ENCODE results near the gene PSPN. TPM values are rescaled to one million over a fixed set of nuclear protein-coding genes. Genes with fewer than 3 reads are reported as not detected.

The PSPN gene
- total and polyA plus RNA-seq, 11 donors = 0.24 to 1.4 (median 0.86) TPM

DNA sequence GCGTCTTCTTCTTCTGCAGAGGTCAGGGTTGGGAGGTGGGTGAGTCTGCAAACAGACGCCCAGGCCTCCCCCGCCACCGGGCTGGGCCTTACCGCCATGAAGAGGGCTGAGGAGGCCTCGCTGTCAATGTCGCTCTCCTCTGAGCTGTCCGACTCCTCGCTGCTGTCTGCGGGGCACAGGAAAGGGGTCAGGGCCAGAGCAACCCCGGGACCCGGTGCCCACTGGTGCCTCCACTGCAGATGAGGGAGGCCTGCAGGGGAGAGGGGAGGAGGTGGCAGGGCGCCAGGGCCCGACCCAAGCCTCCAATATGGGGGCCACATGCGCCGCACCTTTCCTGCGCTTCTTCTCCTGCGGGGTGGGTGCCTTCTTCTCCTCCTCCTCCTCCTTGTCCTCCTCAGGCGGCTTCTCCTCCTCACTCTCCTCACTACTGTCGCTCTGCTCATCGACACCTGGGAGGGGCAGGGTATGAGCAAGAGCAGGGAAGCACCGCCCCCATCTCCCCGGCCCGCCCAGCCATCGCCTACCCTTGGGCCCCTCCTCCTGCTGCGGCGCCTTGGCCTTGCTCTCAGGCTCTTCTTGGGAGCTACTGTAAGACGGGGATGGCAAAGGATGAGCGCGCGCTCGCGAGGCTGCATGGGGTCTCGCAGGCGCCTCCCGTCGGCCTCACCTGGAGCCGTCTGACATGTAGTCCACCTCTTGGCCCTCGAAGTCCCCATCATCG lies 5.5 kb upstream of the PSPN start:
- Histone ChIP-seq H3K27me3 (no peaks in the 10 kb centered on the region), H3K27ac (no peak overlapping the region), H3K4me1 (peaks cover 0 to 2% (median 0%) of the 10 kb centered on the region in 12 donors), H3K36me3 (peaks cover 3 to 82% (median 70%) of the 10 kb centered on the region in 9 donors), H3K4me3 (no peak overlapping the region), H3K9me3 (peaks cover 0 to 7% (median 0%) of the 10 kb centered on the region in 12 donors)
- intact Hi-C loops (cut with DNase I) = no loop called here
- ATAC-seq (no peak), DNase-seq (no peak)
- WGBS, 4 donors = 96 to 98% (median 97%) methylated on average over 40 of the region's 40 CpGs
- TF ChIP-seq, protein P1, sequence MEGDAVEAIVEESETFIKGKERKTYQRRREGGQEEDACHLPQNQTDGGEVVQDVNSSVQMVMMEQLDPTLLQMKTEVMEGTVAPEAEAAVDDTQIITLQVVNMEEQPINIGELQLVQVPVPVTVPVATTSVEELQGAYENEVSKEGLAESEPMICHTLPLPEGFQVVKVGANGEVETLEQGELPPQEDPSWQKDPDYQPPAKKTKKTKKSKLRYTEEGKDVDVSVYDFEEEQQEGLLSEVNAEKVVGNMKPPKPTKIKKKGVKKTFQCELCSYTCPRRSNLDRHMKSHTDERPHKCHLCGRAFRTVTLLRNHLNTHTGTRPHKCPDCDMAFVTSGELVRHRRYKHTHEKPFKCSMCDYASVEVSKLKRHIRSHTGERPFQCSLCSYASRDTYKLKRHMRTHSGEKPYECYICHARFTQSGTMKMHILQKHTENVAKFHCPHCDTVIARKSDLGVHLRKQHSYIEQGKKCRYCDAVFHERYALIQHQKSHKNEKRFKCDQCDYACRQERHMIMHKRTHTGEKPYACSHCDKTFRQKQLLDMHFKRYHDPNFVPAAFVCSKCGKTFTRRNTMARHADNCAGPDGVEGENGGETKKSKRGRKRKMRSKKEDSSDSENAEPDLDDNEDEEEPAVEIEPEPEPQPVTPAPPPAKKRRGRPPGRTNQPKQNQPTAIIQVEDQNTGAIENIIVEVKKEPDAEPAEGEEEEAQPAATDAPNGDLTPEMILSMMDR (IDR thresholded peaks at IDR 0.05) = no peak
- TF ChIP-seq POLR2A (IDR thresholded peaks at IDR 0.05) = no peak

DNA sequence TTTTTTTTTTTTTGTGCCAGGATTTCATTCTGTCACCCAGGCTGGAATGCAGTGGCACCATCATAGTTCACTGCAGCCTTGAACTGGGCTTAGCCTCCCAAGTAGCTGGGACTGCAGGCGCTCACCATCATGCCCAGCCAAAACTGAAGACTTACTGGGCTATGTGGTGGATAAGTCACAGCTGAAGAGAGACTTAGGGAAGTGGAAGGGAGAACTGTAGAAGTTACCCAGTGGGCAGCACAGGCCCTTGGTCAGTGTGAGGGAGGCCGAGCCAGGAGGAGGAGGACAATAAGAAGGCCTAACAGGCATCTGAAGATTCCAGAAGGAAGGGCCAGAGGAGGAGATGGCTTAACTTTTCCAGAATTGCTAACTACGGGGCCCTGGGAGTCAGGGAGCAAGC lies 4.0 kb upstream of the PSPN start:
- no peak for DNase-seq
- no peak for TF ChIP-seq POLR2A (IDR thresholded peaks at IDR 0.05)
- TF ChIP-seq, protein P1 (IDR thresholded peaks at IDR 0.05) = no peak
- WGBS, 4 donors = 82 to 100% (median 91%) methylated on average over 3 of the region's 3 CpGs
- H3K36me3 ChIP-seq = peaks cover 3 to 71% (median 66%) of the 10 kb centered on the region in 9 donors
- no peak overlapping the region for H3K27ac ChIP-seq
- no peak for ATAC-seq
- intact Hi-C loops (cut with DNase I) = loop anchor here in 2 of 10 donors (10.0 kb wide), 2 partner anchors 365 to 475 kb away; partner anchors contain the start of genes NDUFA11 (in 1 of the 2) and VMAC (in 1 of the 2)
- no peaks in the 10 kb centered on the region for H3K27me3 ChIP-seq
- no peak overlapping the region for H3K4me3 ChIP-seq
- H3K4me1 ChIP-seq = peaks cover 0 to 5% (median 0%) of the 10 kb centered on the region in 12 donors
- H3K9me3 ChIP-seq = peaks cover 0 to 7% (median 0%) of the 10 kb centered on the region in 12 donors

DNA sequence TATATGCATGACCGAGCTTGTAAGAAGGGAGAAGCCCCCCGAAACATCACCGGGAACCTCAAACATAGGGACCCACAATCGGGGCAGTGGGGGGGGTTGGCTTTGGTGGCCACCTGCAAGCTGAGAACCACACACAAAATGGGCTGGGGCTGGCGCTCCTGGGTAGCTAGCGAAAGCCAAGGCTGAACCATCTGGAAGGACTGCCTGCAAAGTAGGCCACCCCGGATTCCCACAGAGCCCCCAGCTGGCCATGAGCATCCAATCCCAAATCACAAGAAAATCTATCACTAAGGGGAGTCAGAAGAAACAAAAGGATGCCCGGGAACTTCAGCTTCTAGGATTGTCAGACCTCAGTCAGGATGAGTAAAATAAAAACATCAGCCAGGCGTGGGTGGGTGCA lies 2.8 kb upstream of the PSPN start:
- Histone ChIP-seq H3K27me3 (no peaks in the 10 kb centered on the region), H3K27ac (no peak overlapping the region), H3K36me3 (peaks cover 3 to 67% (median 58%) of the 10 kb centered on the region in 9 donors), H3K9me3 (peaks cover 0 to 7% (median 0%) of the 10 kb centered on the region in 12 donors), H3K4me3 (no peak overlapping the region), H3K4me1 (peaks cover 0 to 14% (median 6%) of the 10 kb centered on the region in 12 donors)
- 90 to 95% (median 92%) methylated on average over 9 of the region's 9 CpGs for WGBS, 4 donors
- no peak for TF ChIP-seq POLR2A (IDR thresholded peaks at IDR 0.05)
- TF ChIP-seq, protein P1 (IDR thresholded peaks at IDR 0.05) = no peak
- no peak for DNase-seq
- no peak for ATAC-seq
- intact Hi-C loops (cut with DNase I) = loop anchor here in 2 of 10 donors (10.0 kb wide), 2 partner anchors 366 to 474 kb away; partner anchors contain the start of genes NDUFA11 (in 1 of the 2) and VMAC (in 1 of the 2)

DNA sequence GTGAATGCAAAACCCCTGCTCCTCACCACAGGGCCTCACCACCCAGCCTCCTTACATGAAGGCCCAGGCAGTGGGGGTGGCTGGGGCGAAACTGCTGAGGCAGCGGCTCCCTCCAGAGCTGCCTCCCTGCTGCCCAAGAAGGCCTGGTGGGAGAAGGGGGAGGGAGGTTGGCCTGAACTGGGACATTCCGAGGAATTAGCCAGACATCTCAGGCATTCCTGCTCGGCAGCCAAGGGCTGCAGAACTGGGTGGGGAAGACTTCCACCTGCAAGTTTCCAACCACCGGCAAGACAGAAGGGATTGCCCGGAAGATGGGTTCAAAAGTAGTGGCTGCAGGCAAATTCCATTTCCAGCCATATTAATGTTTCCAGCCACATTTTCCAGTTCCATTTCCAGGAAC lies 2.3 kb upstream of the PSPN start:
- no peak for TF ChIP-seq POLR2A (IDR thresholded peaks at IDR 0.05)
- TF ChIP-seq, protein P1 (IDR thresholded peaks at IDR 0.05) = no peak
- Histone ChIP-seq H3K27me3 (no peaks in the 10 kb centered on the region), H3K27ac (no peak overlapping the region), H3K9me3 (peaks cover 0 to 7% (median 0%) of the 10 kb centered on the region in 12 donors), H3K4me1 (peaks cover 0 to 15% (median 6%) of the 10 kb centered on the region in 12 donors), H3K36me3 (peaks cover 3 to 63% (median 54%) of the 10 kb centered on the region in 9 donors), H3K4me3 (no peak overlapping the region)
- intact Hi-C loops (cut with DNase I) = loop anchor here in 2 of 10 donors (10.0 kb wide), 2 partner anchors 367 to 473 kb away; partner anchors contain the start of genes NDUFA11 (in 1 of the 2) and VMAC (in 1 of the 2)
- DNase-seq = no peak
- WGBS, 4 donors = 51 to 72% (median 65%) methylated on average over 6 of the region's 6 CpGs
- ATAC-seq = no peak
